ENCODE data around the gene LPGAT1.
A peak's percentile ranks its signal among the peaks of the same experiment; 100 is the strongest.
"Not testable (repeated sequence)": the region's sequence is repeated elsewhere in the genome, so short reads cannot be mapped to it uniquely, and the experiment has no call there.

LPGAT1 gene, protein sequence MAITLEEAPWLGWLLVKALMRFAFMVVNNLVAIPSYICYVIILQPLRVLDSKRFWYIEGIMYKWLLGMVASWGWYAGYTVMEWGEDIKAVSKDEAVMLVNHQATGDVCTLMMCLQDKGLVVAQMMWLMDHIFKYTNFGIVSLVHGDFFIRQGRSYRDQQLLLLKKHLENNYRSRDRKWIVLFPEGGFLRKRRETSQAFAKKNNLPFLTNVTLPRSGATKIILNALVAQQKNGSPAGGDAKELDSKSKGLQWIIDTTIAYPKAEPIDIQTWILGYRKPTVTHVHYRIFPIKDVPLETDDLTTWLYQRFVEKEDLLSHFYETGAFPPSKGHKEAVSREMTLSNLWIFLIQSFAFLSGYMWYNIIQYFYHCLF

DNA sequence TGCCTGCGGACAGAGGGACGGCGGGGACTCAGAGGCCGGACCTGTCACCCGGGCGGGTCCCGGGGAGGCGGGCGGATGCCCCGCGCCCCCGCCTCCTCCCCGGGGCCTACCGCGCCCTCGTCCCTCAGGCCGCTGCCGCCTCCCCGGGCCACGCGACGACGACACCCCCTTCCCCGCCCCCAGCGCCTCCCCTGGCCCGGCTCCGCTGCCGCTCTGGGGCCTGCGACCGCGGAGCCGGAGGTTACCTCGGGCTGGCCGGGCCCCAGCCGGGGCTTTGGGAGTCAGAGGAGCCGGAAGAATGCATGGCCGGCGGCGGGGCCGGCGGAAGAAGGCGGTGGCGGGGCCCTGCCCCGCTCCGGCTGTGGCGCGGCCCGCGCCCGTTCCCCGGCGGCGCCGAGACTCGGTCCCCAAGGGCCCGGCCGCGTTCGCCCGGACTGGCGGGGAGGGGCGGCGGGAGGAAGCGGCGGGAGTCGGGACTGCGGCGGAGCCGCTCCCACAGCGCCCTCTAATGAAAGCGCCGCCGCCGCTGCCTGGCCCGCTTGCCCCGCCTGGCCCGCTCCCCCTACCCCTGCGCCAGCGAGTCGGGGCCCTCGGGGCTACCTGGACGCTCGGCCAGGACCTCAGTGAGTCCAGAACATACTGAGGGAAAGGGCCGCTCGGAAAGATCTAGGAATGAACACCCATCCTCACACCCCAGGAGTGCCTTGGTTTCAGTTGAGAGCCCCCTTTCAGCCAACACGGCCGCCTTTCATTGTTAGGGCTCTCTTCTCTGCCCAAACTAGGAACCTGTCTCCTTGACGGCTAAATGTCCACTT lies at the start of gene LPGAT1:
LPGAT1 (minus strand) TSS at position 436 of the 815 bp plus-strand sequence. CDS start 1,467 bp downstream, outside the sequence.
- peak; percentile 90 for DNase-seq

DNA sequence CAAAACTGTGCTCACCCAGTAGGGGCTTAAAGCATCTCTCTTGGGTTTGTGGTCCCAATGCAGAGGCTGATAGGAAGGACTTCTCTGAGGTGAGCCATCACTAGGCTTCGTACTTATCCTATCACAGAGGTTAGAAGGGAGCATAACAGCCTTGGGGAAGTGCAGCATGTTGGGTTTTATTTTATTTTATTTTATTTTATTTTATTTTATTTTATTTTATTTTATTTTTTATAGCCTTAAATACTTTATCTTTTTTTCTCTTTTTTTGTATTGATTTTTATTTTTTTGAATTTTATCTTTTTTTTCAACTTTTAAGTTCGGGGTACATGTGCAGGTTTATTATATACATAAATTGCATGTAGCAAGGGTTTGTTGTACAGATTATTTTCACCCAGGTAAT lies 48.9 kb upstream of the LPGAT1 start:
- no peak for DNase-seq

DNA sequence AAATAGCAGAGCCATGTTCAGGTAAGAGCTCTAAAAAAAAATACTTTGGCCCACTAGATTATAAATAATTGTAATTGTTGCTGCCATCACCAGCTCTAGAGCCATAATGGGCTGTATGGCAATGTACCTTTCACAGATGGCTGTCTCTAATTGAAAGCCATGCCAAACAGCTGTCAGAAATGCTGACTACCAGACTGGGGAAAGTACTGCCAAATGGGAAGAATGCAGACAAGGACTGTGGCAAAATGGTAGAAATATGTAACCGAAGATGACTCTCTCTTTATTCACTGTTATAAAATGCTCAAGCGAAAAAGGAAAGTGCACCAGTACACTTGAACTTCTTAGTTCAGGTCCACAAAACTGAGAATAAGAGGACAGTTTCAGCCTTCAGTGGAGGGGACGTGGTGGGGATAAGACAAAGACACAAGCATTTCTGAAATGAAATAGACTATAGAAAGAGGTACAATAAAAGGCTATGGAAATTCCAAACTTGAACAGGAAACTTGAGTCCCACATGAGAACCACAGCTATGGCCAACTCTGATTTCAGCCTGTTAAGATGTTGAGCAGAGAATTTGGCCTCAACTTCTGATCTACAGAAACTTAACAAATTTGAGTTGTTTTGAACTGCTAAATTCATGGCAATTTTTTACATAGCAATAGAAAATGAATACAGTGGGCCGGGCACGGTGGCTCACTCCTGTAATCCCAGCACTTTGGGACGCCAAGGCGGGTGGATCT lies 46.5 kb upstream of the LPGAT1 start:
- no peak for DNase-seq

DNA sequence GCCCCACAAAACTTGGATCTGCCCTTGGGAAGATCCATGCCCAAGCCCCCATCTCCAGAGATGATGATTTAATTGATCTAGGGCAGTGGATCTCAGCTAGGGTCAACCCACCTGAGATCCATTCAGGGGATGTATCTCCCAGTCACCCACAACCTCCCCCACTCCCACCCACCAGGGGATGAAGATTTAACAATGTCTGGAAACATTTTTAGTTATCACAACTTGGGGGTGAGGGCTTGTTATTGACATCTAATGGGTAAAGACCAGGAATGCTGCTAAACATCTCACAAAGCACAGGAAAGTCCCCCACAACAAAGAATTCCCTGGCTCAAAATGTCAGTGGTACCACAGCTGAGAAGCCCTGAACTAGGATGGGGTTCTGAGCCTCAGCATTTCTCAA lies 45.0 kb upstream of the LPGAT1 start:
- DNase-seq: no peak

DNA sequence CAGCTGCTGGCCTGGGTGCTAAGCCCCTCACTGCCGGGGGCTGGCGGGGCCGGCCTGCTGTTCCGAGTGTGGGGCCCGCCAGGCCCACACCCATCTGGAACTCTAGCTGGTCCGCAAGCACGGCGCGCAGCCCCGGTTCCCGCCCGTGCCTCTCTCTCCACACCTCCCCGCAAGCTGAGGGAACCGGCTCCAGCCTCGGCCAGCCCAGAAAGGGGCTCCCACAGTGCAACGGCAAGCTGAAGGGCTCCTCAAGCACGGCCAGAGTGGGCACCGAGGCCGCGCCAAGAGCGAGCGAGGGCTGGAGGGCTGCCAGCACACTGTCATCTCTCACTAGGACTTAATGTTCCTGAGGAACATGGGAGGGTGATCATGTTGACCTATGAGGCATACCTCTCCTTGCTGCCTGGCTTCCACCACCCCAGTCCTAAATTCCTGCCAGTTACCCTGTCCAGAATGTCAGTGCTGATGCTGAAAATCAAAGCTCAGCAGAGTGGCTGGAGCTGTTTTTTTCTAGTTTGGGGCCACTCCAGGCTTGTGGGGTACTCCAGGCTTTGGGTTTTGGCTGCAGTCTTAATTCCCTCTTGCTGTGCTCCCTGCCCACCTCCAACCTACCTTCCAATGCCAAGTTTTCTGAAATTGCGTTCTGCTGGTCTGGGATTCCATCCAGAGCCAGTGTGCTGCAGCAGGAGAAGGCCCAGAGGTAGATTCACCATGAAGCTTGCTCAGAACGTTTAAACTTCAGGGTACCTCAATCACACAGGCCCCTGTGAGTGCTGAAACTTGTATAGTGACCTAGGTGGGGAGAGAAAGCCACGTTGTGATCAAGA lies 44.2 kb upstream of the LPGAT1 start:
- no peak for DNase-seq

DNA sequence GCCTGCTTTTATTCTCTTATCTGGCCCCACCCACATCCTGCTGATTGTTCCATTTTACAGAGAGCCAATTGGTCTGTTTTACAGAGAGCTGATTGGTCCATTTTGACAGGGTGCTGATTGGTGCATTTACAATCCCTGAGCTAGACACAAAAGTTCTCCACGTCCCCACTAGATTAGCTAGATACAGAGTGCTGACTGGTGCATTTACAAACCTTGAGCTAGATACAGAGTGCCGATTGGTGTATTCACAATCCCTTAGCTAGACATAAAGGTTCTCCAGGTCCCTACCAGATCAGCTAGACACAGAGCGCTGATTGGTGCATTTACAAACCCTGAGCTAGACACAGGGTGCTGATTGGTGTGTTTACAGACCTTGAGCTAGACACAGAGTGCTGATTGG lies 43.2 kb upstream of the LPGAT1 start:
- not testable (repeated sequence) for DNase-seq

DNA sequence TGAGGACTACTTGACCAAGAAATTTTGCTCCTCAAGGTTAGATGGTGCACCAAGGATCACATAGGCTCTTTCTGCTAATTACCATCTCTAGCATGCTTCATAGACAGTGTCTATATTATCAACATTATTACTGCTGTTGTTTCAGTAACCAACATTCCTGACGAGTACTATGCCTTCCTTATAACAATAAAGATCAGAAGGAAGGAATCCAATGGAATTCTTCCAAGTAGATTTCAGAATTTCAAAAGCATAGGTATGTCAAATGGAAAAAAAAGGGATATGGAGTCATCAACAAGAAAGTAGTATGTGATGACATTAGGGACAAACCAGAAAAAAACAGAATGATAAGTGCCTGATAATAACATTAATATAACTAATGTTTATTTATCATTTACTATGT lies 39.6 kb upstream of the LPGAT1 start:
- DNase-seq: no peak

DNA sequence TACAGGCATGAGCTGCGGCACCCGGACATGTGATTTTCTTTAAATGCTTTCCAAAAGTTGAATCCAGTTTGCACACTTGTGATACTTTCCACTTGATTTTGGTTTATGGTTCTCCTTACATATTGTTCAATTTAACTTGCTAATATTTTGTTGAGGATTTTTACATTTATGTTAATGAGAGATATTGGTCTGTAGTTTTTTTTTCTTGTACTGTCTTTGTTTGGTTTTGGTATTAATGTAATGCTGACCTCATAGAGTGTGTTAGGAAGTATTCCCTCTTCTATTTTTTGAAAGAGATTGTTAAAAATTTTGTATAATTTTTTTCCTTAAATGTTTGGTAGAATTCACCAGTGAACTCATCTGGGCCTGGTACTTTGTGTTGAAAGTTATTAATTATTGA lies 34.6 kb upstream of the LPGAT1 start:
- DNase-seq: no peak

DNA sequence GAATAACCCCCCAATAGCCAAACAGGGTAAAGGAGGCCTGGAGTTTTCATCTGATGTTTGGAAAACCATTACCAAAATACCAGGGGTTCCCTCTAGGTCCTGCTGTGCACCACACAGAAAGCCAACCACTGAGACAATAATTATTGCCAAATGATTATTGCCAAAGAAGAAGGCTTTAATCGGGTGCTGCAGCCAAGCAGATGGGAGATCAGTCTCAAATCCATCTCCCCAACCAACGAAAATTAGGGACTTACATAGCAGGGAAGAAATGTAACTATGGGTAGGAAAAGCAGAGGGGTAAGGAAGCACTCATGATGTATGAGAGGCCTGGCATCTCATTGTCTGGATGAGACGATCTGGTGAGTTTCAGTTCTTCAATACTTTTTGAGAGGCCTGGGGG lies 28.8 kb upstream of the LPGAT1 start:
- DNase-seq: no peak

DNA sequence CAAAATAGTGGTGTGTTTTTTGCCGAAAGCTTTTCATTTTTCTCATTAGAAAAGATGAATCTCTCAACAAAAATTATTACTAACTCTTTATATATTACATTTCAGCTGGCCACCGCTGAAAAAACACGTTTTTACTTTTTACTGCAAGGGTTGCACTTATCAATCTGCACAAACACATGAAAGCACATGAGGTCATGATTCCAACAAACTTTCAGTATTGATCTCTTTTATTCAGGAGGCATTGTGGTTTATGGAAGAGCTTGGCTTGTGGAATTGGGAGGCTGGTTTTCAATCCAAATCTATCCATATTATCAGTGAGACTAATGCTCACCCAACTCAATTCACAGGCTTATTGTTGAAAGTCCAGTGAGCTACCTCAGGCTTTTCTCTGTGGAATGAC lies 20.6 kb upstream of the LPGAT1 start:
- DNase-seq: no peak

DNA sequence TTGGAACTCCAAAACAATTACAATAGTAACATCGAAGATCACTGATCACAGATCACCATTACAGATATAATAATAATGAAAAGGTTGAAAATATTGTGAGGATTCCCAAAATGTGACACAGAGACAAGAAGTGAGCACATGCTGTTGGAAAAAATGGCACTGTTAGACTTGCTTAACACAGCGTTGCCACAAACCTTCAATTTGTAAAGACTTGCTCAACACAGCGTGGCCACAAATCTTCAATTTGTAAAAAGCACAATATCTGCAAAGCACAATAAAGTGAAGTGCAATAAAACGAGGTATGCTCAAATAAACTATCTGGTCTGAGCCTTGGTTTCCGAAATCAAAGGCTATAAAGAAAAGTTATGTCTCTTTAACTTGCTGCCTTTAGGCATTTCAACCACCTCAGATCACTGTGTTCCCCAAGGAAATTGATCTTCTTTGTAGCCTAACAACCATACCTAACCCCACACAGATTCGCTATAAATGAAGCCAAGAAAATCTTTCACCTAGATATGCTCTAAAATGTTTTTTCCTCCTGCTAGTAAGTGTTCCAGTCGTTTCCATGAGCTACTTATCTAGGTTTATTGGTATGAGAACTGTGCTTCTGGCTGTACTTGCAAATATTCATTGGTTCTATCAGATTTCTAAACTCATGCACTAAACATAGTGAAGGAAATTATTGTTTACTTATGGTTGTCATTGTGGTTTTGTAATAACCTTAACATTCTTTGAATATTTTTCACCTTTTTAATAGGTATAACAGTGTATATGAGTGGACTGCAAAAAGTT lies 13.1 kb upstream of the LPGAT1 start:
- DNase-seq: no peak

DNA sequence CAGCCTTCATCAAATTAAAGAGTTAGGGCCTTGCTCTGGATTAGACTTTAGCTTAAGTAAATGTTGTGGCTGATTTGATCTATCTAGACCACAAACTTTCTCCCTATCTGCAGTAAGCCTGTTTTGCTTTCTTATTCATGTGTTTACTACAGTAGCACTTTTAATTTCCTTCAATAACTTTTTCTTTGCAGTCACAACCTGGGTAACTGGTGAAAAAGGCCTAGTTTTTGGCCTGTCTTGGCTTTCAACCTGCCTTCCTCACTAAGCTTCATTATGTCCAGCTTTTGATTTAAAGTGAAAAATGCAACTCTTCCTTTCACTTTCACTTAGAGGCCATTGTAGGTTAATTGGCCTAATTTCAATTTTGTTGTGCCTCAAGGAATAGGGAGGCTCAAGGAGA lies 12.5 kb upstream of the LPGAT1 start:
- DNase-seq: no peak

DNA sequence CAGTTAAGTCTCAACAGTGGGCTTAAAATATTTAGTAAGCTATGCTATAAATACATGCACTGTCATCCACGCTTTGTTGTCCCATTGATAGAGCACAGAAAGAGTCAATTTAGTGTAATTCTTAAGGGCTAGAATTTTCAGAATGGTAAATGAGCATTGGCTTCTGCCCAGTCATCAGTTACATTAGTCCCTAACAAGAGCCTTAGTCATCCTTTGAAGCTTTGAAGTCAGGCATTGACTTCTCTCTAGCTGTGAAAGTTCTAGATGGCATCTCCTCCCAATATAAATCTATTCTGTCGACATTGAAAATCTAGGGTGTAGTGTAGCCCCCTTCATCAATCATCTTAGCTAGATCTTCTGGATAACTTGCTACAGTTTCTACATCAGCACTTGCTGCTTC lies 12.0 kb upstream of the LPGAT1 start:
- DNase-seq: no peak

DNA sequence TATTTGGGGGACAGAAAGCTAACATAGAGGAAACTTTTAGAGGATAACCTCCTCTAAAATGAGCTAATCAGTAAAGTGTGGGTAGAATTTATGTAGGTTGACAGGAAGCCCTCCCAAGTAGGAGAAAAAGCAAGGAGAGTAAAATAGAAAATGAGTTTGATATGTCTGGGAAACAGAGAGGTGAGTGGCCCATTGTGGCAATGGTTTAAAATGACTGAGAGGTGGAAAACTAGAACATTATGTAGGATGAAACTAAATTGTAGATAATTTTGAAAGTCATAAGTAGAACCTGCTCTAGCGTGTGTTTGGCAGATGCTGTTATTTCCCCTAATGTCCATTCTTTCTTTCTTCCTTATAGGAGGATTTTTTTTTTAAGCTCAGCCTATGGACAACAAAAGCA lies 8.5 kb upstream of the LPGAT1 start:
- no peak for DNase-seq

DNA sequence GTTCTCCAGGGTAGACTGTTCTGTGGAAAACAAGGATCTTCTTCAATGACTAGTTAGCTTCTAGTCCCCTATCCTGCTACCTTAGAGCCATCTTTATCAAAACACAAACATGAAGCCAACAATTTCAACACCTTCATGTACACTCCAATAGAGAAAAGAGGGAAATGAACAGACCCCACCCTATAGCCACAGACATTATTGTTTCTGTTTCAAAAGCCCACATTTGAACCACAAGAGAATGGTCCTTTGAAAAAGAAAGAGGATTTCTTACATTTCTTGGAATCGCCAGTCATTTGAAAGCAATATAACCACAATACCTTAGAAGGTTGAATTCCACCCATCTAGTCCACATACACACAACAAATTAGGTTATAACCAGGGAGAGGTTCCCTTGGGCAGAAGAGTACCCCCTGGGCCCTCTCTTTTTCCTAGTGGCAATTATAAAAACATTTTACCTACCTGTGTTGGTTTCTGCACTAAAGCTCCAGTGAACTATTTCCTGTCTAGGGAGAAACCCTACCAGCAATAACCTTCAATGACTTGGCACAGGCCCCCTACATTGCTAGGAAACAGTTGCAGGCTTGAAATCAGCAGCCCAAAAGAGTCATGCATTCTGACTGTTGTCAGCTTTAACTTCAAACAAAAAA lies 2.7 kb upstream of the LPGAT1 start:
- DNase-seq: no peak

DNA sequence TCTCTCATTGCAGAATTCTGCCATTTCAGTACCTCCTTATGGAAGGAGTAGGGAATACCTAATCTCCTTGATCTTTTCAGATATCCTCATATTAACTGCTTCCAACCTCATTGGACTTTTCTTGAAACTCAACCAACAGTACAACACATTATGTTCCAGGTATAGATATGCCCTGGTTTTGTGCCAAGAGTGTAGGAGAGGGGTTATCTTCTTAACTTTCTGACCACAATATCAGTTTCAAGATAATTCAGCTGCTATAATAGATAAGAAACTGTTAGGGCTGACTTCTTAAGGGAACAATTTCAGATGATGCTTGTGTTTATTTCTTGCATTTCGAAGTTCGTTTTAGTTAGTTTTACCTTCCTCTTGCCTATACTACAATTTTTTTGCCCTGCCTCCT lies 2.1 kb upstream of the LPGAT1 start:
- no peak for DNase-seq

DNA sequence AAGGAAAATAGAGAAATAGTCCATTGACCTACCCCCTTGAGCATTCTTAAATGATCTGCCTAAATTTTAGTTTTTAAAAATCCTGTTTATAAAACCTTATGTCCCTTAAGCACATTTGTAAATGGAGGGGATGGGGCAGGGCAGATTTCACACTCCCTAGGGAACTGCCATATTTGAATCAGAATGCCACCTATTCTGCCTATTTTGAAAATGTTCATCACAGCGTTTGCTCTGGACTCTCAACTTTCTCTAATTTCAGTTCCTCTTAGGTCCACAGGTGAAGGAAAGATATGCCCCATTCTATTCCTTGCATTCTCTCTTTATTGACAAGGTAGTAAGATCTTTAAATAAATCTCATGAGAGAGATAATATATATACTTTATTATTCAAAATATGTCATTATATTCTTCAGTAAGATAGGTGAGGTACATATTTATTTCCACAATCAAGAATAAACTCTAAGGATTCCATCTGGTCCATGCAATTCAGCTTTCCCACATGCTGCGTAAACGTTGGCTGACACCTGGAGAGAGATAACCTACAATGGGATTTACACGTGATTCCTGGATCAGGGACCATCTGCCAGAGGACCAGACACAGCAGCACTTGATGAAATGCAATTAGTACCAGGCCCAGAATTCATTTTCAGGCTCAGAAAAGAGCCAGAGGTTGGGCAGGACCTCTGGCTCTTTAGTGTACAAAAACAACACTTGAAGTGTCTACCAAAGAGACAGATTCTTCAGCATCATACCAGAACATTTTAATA lies 1.2 kb upstream of the LPGAT1 start:
- no peak for DNase-seq

DNA sequence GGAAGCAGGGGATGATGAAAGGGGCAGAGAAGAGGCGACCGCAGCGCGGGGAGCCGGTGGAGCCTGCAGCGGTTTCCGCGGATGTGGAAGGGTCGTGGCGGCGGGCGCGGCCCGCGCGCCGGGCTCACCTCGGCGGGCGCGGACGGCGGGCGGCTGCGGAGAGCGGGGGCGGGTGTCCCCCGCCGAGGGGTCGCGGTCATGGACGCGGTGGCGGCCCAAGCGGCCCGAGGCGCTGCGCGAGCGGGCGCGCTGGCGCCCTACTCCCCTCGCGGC lies 572 bp downstream of the LPGAT1 start:
- DNase-seq: no peak

DNA sequence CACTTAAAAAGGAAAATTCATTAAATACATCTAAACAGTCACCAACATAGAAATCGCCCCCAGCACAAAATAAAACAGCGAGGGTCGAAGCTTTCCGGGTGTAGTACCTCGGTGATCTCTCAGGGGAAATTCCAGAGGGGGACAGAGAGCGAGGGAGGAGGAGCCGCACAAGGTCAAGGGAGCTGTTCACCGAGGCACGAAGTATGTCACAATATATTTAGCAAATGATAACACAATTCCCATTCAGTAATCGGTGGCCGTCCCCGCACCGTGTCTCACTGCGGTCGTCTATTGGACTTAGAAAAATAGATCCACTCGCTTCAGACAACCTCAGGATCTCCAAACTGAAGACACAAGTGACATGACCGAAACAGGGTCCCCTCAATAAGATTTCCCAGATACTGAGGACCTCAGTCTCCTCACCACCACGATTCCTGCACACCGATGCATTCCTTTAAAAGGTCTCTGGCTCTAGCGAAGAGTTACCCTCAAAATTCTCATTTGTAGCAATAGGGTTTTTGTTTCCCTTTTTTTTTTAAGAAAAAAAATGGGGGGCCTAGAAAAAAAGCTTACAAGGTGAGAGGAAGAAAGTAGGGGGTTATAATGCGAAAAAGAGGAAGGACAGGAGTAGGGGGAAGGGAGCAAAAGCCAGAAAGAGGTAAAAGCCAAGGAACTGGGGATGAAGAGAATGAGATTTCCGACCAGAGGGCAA lies 1.1 kb downstream of the LPGAT1 start:
- peak; percentile 79 for DNase-seq

Measured in retina (tissue), 1 donor.